Stimulated activated naive B cell treated with anti-CD40 and anti-IgM and Interleukin-4, amounts not matched to agents 10 μg/mL and 1 μg/mL and 100 μg/mL, for 72 hours (primary cell): ENCODE results near the gene PADI1.
A peak's percentile ranks its signal among the peaks of the same experiment; 100 is the strongest.

ENCODE experiments used
- ATAC-seq, 2 donors: fragments of 150-1000 bp; cut with Tn5 transposase; replicated peaks; 2 replicates each; pipeline ENCODE4 v1.10.0; 2021; ENCODE audit warnings: moderate library complexity in 1 of 2
- DNase-seq: peaks from one replicate; pipeline ENCODE4 v3.0.0; 2021
- H3K27ac Mint-ChIP-seq: one replicate; pipeline ENCODE4 v1.8.0; 2022; ENCODE audit warnings: mild to moderate bottlenecking, mixed read lengths
- H3K27me3 Mint-ChIP-seq, 2 donors: one replicate each; pipeline ENCODE4 v1.8.0; 2022; ENCODE audit warnings: mixed read lengths in 2 of 2
- H3K36me3 Mint-ChIP-seq, 2 donors: one replicate each; pipeline ENCODE4 v1.8.0; 2022; ENCODE audit warnings: mixed read lengths in 2 of 2, mild to moderate bottlenecking in 1 of 2
- H3K4me1 Mint-ChIP-seq, 2 donors: one replicate each; pipeline ENCODE4 v1.8.0; 2022; ENCODE audit warnings: mixed read lengths in 2 of 2, mild to moderate bottlenecking in 1 of 2
- H3K4me3 Mint-ChIP-seq, 2 donors: one replicate each; pipeline ENCODE4 v1.8.0; 2022; ENCODE audit warnings: mild to moderate bottlenecking in 2 of 2, mixed read lengths in 2 of 2, moderate library complexity in 1 of 2
- H3K9me3 Mint-ChIP-seq, 2 donors: one replicate each; pipeline ENCODE4 v1.8.0; 2022; ENCODE audit warnings: mixed read lengths in 2 of 2, mild to moderate bottlenecking in 1 of 2

Gene PADI1

DNA sequence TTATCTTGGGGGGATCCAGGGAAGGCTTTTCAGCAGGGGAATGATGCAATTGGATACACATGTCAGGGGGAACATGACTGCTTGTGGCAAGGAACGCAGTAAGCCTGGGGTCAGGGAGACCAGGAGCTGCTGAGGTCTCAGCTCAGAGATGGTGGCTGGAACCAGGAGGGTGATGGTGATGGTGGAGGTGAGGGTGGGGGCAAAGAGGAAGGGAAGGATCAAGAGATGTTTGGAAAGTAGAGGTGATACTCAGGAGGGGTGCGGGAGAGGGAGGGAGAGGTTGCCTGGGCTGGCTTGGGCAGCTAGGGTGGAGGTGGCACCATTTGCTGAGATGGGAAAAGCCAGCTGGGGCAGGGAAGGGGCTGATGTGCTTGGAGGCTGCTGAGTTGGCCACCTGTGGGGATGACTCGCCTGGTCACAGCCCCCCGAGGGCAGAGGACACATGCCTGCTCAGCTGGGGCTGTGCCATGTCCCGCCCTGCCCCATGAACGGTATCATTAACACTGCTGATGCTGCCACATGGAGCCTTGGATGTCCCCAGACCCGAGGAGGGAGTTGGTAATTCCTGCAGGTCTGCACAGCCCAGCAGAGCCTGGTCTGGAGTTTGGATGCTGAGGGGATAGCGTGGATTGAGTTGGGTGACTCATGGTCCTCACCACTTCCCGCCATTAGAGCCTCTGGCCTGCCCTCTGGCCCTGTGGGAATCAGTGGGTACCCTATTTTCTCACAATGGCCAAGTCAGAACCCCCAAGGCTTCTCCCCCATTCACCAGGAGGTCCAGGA, 6.3 kb upstream of the PADI1 start:
- no peak for ATAC-seq
- no peaks in the 10 kb centered on the region for H3K36me3 Mint-ChIP-seq
- peaks cover 12 to 15% of the 10 kb centered on the region in 2 donors for H3K27me3 Mint-ChIP-seq
- H3K4me1 Mint-ChIP-seq = peaks cover 5 to 9% of the 10 kb centered on the region in 2 donors
- no peak overlapping the region for H3K4me3 Mint-ChIP-seq
- no peak overlapping the region for H3K27ac Mint-ChIP-seq
- no peak for DNase-seq
- H3K9me3 Mint-ChIP-seq = no peaks in the 10 kb centered on the region

DNA sequence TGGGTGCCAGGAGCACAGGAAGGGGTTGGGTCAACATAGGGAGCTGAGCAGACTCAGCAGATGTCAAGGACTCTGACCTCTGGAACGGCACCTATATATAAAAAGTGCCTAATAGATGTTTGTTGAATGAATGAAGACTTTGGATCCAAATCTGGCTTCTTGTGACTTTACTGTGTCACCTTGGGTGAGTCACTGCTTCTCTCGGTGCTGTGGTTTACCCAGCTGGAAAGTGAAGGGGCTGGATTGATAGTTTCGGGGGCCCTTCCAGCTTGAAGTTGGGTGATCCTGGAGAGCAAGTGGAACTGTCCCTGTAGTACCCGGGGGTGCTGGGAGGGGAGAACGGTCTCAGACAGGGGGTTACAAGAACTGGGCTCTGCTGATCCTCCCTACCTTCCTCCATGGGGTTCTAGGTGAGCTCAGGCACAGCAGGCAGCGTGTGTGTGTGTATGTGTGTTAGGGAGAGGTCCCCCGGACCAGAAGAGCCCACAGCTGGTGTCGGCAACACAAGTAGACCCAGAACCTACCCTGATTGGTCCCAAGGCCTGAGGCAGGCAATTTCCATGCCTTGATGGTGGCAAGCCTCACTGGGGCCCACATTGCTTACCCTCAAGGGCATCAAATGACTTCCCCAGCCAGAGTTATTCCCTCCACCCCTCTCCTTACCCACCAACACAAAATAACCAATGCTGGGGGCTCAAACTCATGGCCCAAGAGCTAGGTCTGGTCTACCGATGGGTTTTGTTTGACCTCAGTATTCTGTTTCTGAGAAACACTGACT, 5.5 kb upstream of the PADI1 start:
- H3K4me3 Mint-ChIP-seq = no peak overlapping the region
- no peaks in the 10 kb centered on the region for H3K9me3 Mint-ChIP-seq
- ATAC-seq (no peak), DNase-seq (no peak)
- H3K36me3 Mint-ChIP-seq = no peaks in the 10 kb centered on the region
- no peak overlapping the region for H3K27ac Mint-ChIP-seq
- H3K4me1 Mint-ChIP-seq = peaks cover 5 to 9% of the 10 kb centered on the region in 2 donors
- H3K27me3 Mint-ChIP-seq = peaks cover 16 to 19% of the 10 kb centered on the region in 2 donors

DNA sequence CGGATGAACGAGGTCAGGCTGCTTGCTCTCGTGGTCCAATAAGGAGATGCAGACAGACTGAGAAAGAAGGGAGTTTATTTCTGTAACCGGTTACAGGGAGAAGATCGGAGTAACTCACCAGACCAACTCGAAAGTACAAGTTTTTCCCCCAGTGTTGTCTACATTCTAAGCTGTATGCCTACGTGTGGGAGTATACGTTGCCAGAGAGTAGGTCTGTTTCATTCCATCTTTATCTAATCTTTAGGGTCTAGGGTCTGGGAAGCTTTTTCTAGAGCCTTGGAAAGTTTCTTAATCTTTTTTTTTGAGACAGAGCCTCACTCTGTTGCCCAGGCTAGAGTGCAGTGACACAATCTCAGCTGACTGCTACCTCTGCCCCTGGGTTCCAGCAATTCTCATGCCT, 4.7 kb upstream of the PADI1 start:
- no peak for ATAC-seq

DNA sequence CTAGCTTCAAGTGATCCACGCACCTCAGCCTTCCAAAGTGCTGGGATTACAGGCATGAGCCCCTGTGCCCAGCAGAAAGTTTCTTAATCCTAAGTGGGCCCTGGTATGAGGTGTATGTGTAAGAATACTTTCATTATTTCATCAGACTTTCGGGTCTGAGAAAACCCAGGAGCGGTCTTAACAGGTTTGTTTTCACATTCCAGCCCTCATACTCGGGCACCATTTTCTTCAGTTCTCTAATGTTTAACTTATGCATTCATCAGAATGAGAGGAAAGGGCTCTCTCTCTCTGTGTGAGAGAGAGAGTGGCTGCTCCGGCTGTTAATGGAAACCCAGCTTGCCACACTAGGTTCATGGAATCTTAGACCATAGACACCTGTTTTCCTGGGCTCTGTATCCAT, 4.2 kb upstream of the PADI1 start:
- Mint-ChIP-seq H3K36me3 (no peaks in the 10 kb centered on the region), H3K4me1 (peaks cover 8 to 9% of the 10 kb centered on the region in 2 donors), H3K27ac (no peak overlapping the region), H3K27me3 (peaks cover 19 to 20% of the 10 kb centered on the region in 2 donors), H3K9me3 (no peaks in the 10 kb centered on the region), H3K4me3 (no peak overlapping the region)
- DNase-seq (no peak), ATAC-seq (no peak)

More for the DNA sequence above, 4.7 kb upstream of the PADI1 start:
- no peak for DNase-seq
- no peak overlapping the region for H3K27ac Mint-ChIP-seq
- peaks cover 5 to 9% of the 10 kb centered on the region in 2 donors for H3K4me1 Mint-ChIP-seq
- H3K36me3 Mint-ChIP-seq = no peaks in the 10 kb centered on the region
- no peaks in the 10 kb centered on the region for H3K9me3 Mint-ChIP-seq
- H3K27me3 Mint-ChIP-seq = peaks cover 16 to 19% of the 10 kb centered on the region in 2 donors
- no peak overlapping the region for H3K4me3 Mint-ChIP-seq

DNA sequence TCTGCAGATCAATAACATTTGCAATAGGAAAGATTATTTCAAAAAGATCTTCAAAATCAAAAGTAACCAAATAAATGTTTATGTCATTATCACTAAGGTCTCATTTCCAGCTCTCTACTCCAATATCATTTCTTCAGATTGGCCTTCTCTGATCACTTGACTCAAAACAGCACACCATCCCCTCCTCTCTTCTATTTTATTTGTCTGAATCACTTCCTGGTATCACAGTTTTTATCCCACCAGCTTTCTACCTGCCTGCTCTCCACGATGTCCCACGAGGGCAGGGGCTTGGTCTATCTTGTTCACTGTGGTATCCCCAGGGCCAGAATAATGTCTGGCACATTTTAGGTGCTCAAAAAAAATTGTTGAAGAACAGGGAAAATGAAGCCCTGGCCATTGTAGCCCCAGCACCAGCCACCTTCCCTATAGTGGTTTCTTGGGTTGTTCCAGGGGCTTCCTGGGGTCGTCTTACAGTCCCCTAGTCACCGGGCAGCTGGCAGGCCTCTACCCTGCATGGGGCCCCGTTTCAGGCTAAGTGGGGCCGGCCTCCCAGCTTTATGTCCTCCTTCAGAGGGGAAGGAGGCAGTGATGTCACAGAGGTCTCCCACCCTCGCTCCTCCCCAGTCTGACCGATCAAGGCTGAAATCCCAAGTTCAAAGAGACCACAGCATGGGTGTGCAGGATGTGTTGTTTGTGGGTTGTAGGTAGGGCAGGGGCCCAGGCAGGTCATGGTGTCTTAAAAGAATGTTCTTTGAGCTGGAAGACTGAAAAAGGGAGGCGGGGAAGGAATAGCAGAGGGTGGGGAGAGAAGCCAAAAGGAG, 3.5 kb upstream of the PADI1 start:
- no peak overlapping the region for H3K27ac Mint-ChIP-seq
- H3K27me3 Mint-ChIP-seq = peaks cover 19 to 23% of the 10 kb centered on the region in 2 donors
- no peak for DNase-seq
- H3K9me3 Mint-ChIP-seq = no peaks in the 10 kb centered on the region
- peaks cover 8 to 9% of the 10 kb centered on the region in 2 donors for H3K4me1 Mint-ChIP-seq
- ATAC-seq = peak in 1 of 2 donors; percentile 27
- no peak overlapping the region for H3K4me3 Mint-ChIP-seq
- no peaks in the 10 kb centered on the region for H3K36me3 Mint-ChIP-seq

DNA sequence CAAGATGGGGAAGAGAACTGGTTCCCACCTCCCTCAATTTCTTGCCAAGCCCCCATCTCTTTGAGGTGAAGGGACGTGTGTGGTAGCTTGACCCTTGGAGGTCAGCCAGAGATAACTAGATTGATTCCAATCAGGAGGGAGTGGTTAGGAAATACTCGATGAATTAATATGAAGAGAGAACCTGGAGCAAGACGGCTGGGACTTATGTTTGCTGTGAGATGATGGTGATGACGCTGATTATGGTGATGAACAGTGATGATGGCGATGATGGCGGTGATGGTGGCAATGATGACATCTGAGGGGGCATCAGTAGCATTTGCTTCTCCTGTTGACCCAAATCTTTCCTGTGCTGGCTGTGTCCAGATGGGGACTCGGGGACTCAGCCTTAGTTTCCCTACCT, 724 bp downstream of the PADI1 start:
- Mint-ChIP-seq H3K4me3 (no peak overlapping the region), H3K27ac (no peak overlapping the region), H3K4me1 (peaks cover 35 to 36% of the 10 kb centered on the region in 2 donors), H3K27me3 (peaks cover 15 to 23% of the 10 kb centered on the region in 2 donors), H3K36me3 (no peaks in the 10 kb centered on the region), H3K9me3 (no peaks in the 10 kb centered on the region)
- DNase-seq (no peak), ATAC-seq (no peak)

DNA sequence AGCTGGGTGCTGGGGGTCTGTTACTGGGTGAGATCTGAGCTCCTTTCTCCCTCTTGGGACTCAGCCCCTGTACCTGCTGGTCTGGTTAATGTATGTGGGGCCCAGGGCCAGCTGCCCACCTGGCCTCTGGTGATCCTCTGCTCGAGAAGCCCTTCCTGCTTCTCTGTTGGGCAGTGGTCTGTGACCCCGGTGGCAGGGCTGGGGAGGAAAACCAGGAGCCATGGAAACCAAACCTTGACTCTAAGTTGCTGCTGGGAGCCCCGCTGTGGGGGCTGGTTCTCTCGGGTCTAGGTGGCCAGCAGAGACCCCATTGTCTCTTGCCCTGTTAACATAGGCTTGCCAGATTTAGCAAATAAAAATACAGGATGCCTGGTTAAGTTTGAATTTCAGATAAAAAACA, 1.3 kb downstream of the PADI1 start:
- Mint-ChIP-seq H3K4me3 (no peak overlapping the region), H3K9me3 (no peaks in the 10 kb centered on the region), H3K4me1 (peaks cover 34% of the 10 kb centered on the region in 2 donors), H3K27me3 (peaks cover 15 to 21% of the 10 kb centered on the region in 2 donors), H3K36me3 (no peaks in the 10 kb centered on the region), H3K27ac (peak overlapping the region; percentile 43)
- DNase-seq (no peak), ATAC-seq (no peak)

DNA sequence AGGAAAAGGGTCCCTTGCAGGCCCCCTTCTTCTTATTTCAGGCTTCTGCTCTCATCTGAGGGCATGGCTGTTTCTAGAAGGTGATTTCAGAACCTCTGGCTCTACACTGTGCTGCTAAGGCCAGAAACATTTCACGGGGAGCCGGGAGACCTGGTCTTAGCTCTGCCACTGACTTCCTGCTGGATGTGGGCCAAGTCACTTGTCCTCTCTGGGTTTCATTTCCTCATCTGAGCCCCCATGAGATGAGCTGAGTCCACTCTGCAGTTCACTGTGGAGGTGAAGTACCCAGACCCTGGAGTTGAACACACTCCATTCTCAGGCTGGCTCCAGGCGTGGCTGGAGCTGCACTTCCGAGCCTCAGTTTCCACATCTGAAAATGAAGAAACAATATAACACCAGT, 2.1 kb downstream of the PADI1 start:
- Mint-ChIP-seq H3K4me1 (peaks cover 27 to 30% of the 10 kb centered on the region in 2 donors), H3K4me3 (peak overlapping the region; percentile 62 to 64), H3K36me3 (no peaks in the 10 kb centered on the region), H3K9me3 (no peaks in the 10 kb centered on the region), H3K27ac (peak overlapping the region; percentile 91), H3K27me3 (peaks cover 11 to 13% of the 10 kb centered on the region in 2 donors)
- ATAC-seq (peak; percentile 81 to 85), DNase-seq (peak; percentile 69)

DNA sequence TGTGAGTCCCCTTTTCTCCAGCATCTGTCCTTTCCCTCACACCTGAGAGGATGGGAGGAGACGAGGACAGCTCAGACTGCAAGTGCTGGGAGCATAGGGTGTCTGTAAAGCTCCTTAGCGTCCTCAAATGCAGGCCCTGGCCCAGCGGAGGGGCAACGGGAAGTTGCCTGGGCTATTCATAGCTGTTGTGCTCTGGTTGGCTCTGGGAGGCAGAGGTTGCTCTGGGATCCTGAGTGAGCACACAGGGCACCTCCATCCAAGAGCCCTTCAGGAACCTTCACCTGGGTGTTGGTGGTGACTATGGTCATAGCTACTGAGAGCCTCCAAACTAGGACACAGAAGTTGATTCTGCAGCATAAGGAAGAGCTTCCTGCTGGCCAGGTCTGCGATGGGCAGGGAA, 2.6 kb downstream of the PADI1 start:
- H3K27ac Mint-ChIP-seq = peak overlapping the region; percentile 91
- peaks cover 30 to 32% of the 10 kb centered on the region in 2 donors for H3K4me1 Mint-ChIP-seq
- ATAC-seq = peak; percentile 41 to 49
- H3K36me3 Mint-ChIP-seq = no peaks in the 10 kb centered on the region
- peaks cover 14 to 18% of the 10 kb centered on the region in 2 donors for H3K27me3 Mint-ChIP-seq
- no peak for DNase-seq
- H3K4me3 Mint-ChIP-seq = peak overlapping the region; percentile 26 to 64
- no peaks in the 10 kb centered on the region for H3K9me3 Mint-ChIP-seq

DNA sequence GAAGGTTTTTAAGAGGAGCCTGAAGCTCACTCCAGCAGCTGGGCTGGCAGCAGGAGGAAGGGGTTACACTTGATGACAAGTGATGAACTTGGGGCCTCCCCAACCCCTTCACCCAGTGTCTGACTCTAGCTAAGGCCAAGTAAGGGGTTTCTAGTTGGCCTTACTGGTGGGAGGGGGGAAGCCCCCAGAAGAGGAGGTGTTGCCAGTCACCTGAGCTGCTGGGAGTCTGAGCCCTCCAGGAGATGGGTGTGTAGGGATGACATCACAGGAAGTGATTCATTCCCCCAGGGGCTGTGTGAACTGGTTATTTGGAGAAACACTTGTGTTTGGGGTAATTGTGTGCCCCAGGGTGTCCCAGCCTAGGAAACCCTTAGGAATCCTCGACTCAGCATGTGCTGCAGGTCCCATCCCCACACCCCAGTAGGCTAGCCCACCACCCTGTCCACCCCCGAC, 3.1 kb downstream of the PADI1 start:
- Mint-ChIP-seq H3K4me1 (peaks cover 34 to 36% of the 10 kb centered on the region in 2 donors), H3K27ac (peak overlapping the region; percentile 90), H3K27me3 (peaks cover 16 to 23% of the 10 kb centered on the region in 2 donors), H3K36me3 (no peaks in the 10 kb centered on the region), H3K9me3 (no peaks in the 10 kb centered on the region), H3K4me3 (peak overlapping the region; percentile 26 to 64)
- peak; percentile 86 to 88 for ATAC-seq
- DNase-seq = peak; percentile 84

DNA sequence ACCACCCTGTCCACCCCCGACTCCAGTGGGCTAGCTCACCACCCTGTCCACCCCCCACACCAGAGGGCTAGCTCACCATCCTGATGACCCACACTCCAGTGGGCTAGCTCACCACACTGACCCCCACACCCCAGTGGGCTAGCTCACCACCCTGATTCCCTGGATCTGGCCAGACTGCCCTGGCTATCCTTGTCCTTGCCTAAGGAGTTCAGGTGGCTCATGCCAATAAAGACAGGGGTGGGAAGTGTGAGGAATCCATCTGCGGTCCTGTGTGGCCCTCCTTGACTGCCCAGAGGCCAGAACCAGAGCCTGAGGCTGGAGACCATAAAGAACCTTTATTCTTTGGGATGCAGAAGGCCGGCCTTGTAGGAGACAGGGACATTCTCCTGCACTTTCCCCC, 3.6 kb downstream of the PADI1 start:
- Mint-ChIP-seq H3K4me1 (peaks cover 38 to 39% of the 10 kb centered on the region in 2 donors), H3K36me3 (no peaks in the 10 kb centered on the region), H3K4me3 (peak overlapping the region in 1 of 2 donors; percentile 8), H3K9me3 (no peaks in the 10 kb centered on the region), H3K27me3 (peaks cover 17 to 26% of the 10 kb centered on the region in 2 donors), H3K27ac (peak overlapping the region; percentile 62)
- ATAC-seq (no peak), DNase-seq (no peak)

DNA sequence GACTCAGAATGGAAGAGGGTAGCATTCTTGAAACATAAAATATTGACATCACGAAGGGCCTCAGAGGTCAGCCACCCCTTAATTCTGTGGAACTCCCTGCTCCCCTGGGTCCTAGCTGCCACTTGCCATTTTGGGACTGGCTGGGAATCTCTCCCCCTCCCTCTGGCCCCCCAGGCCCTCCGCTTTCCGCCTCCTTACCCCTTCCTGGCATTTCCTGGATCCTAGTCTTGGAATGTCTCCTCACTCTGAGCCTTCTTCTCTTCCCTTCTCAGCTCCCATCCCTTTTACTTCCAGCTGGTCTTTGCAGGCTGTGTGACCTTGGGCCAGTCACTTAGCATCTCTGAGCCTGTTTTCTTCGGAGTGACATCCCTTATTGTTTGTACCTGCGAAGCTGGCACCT, 4.5 kb downstream of the PADI1 start:
- ATAC-seq = no peak
- H3K27ac Mint-ChIP-seq = no peak overlapping the region

DNA sequence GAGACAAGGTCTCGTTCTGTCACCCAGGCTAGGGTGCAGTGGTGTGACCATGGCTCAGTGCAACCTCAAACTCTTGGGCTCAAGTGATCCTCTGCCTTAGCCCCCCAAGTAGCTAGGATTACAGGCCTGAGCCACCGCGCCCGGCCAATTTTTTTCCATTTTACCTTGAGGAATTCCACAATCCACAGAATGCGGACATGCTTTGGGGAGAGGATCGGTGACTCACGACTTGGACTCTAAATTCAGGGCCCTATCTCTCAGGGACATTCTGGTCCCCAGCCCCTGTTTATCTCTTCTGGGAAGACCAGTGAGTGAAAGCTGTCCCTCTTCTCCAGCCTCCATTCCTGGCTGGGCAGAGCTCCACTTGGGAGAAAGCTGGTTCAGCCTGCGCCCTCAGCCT, 5.2 kb downstream of the PADI1 start:
- ATAC-seq (no peak), DNase-seq (no peak)
- Mint-ChIP-seq H3K27ac (no peak overlapping the region), H3K27me3 (peaks cover 20 to 34% of the 10 kb centered on the region in 2 donors), H3K4me3 (no peak overlapping the region), H3K4me1 (peaks cover 41 to 45% of the 10 kb centered on the region in 2 donors), H3K9me3 (no peaks in the 10 kb centered on the region), H3K36me3 (no peaks in the 10 kb centered on the region)

More for the DNA sequence above, 4.5 kb downstream of the PADI1 start:
- Mint-ChIP-seq H3K36me3 (no peaks in the 10 kb centered on the region), H3K9me3 (no peaks in the 10 kb centered on the region), H3K27me3 (peaks cover 20 to 29% of the 10 kb centered on the region in 2 donors), H3K4me1 (peaks cover 38 to 39% of the 10 kb centered on the region in 2 donors), H3K4me3 (no peak overlapping the region)
- no peak for DNase-seq

DNA sequence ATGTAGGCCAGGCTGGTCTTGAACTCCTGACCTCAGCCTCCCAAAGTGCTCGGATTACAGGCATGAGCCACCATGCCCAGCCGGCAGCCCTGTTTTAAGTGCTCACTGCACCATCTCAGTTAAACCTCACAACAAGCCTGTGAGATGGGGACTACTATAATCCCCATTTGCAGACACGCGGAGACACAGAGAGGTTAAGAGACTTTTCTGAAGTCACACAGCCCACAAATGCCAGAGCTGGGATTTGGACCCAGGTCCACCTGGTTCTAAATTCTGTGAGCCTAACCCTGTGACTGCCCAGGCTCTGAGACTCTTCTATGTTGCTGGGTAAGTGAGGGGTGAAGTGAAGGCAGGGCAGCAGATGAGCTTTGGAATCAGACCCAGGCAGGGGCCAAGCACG, 6.4 kb downstream of the PADI1 start:
- Mint-ChIP-seq H3K4me1 (peaks cover 41 to 45% of the 10 kb centered on the region in 2 donors), H3K36me3 (no peaks in the 10 kb centered on the region), H3K9me3 (no peaks in the 10 kb centered on the region), H3K27me3 (peaks cover 29 to 39% of the 10 kb centered on the region in 2 donors), H3K27ac (no peak overlapping the region), H3K4me3 (no peak overlapping the region)
- no peak for DNase-seq
- no peak for ATAC-seq
